ENCODE measurements around the gene VPS13C. TPM values are rescaled to one million over a fixed set of nuclear protein-coding genes. Genes with fewer than 3 reads are reported as not detected.
"Not testable (repeated sequence)": the region's sequence is repeated elsewhere in the genome, so short reads cannot be mapped to it uniquely, and the experiment has no call there.

The VPS13C gene
- total RNA-seq, 2 donors from 2014 or later = 28.7 to 47.2 TPM

DNA sequence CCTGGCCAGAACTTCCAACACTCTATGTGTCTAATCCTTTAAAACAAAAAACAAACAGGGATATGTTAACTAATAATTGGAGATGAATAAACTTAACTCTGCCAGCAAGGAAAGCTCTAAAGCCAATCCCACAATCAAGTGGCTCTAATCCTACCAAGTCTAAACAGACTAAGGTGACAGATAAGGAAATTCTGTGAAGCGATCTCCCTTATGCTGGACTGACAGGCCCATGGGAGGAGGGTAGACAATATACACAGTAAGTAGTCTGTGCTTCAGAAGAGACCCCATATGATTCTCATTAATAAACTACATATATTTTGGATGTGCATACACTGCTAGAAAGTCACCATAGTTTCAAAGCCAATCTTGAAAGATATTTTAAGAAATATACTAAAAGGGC lies 10.1 kb downstream of the VPS13C start:
- TF ChIP-seq, protein P1, sequence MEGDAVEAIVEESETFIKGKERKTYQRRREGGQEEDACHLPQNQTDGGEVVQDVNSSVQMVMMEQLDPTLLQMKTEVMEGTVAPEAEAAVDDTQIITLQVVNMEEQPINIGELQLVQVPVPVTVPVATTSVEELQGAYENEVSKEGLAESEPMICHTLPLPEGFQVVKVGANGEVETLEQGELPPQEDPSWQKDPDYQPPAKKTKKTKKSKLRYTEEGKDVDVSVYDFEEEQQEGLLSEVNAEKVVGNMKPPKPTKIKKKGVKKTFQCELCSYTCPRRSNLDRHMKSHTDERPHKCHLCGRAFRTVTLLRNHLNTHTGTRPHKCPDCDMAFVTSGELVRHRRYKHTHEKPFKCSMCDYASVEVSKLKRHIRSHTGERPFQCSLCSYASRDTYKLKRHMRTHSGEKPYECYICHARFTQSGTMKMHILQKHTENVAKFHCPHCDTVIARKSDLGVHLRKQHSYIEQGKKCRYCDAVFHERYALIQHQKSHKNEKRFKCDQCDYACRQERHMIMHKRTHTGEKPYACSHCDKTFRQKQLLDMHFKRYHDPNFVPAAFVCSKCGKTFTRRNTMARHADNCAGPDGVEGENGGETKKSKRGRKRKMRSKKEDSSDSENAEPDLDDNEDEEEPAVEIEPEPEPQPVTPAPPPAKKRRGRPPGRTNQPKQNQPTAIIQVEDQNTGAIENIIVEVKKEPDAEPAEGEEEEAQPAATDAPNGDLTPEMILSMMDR (conservative IDR thresholded peaks at IDR 0.05) = no peak
- DNase-seq = no peak
- Histone ChIP-seq H3K4me1 (ENCODE audit: control insufficient read depth, insufficient read depth, low read length) (no peaks in the 10 kb centered on the region), H3K9me3 (ENCODE audit: control insufficient read depth, low read length) (no peaks in the 10 kb centered on the region), H3K27ac (ENCODE audit: low read depth, low read length) (no peak overlapping the region), H3K27me3 (ENCODE audit: control insufficient read depth, insufficient read depth, low read length, poor library complexity, severe bottlenecking) (peaks cover 30% of the 10 kb centered on the region), H3K36me3 (ENCODE audit: control insufficient read depth, insufficient read depth, low read length) (no peaks in the 10 kb centered on the region), H3K9ac (ENCODE audit: extremely low read depth, low read length, poor library complexity, severe bottlenecking) (no peak overlapping the region), H3K4me3 (ENCODE audit: low read length) (no peak overlapping the region)
- Mint-ChIP-seq H3K4me3 (no peak overlapping the region), H3K9me3 (peaks cover 3% of the 10 kb centered on the region), H3K4me1 (peaks cover 8% of the 10 kb centered on the region), H3K27me3 (ENCODE audit: insufficient read depth) (peaks cover 5% of the 10 kb centered on the region), H3K27ac (no peak overlapping the region), H3K36me3 (ENCODE audit: low read depth) (peaks cover 2% of the 10 kb centered on the region)
- 80% methylated on average over 1 of the region's 1 CpG; no CpG with 5 or more reads in 1 of the 2 experiments for WGBS, 2 experiments (ENCODE audit: insufficient coverage in 1 of 2, insufficient read length in 1 of 2)

DNA sequence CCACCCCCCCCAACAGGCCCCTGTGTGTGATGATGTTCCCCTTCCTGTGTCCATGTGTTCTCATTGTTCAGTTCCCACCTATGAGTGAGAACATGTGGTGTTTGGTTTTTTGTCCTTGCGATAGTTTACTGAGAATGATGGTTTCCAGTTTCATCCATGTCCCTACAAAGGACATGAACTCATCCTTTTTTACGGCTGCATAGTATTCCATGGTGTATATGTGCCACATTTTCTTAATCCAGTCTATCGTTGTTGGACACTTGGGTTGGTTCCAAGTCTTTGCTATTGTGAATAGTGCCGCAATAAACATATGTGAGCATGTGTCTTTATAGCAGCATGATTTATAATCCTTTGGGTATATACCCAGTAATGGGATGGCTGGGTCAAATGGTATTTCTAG lies 12.0 kb downstream of the VPS13C start:
- H3K36me3 Mint-ChIP-seq (ENCODE audit: low read depth); H3K9me3 Mint-ChIP-seq; H3K27ac ChIP-seq (ENCODE audit: low read depth, low read length); H3K36me3 ChIP-seq (ENCODE audit: control insufficient read depth, insufficient read depth, low read length); H3K9ac ChIP-seq (ENCODE audit: extremely low read depth, low read length, poor library complexity, severe bottlenecking); H3K4me3 Mint-ChIP-seq; H3K9me3 ChIP-seq (ENCODE audit: control insufficient read depth, low read length); H3K27ac Mint-ChIP-seq; H3K27me3 Mint-ChIP-seq (ENCODE audit: insufficient read depth); H3K4me3 ChIP-seq (ENCODE audit: low read length); DNase-seq; H3K4me1 ChIP-seq (ENCODE audit: control insufficient read depth, insufficient read depth, low read length); H3K4me1 Mint-ChIP-seq: not testable (repeated sequence)
- no CpG with 5 or more reads among the region's 4 CpGs for WGBS, 2 experiments (ENCODE audit: insufficient coverage in 1 of 2, insufficient read length in 1 of 2)
- H3K27me3 ChIP-seq (ENCODE audit: control insufficient read depth, insufficient read depth, low read length, poor library complexity, severe bottlenecking) = peaks cover 19% of the 10 kb centered on the region

DNA sequence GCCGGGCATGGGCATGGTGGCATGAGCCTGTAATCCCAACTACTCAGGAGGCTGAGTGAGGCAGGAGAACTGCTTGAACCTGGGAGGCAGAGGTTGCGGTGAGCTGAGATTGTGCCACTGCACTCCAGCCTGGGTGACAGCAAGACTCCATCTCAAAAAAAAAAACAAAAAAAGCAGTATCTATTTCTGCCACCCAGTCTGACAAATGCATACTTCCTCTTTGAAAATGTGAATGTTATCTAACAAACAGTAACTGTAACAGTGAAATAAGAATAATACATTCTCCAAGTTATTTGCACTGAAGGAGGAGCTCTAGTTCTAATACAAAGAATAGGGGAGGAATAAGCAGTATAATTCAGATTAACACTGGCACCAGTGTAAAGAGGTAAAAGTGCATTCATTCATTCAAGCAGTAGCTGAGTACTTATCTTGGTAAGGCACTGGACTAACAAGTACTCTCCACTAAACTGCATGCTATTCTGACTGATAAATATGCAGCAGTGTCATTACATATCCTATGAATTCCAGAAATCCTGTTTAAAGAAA lies 12.9 kb downstream of the VPS13C start:
- DNase-seq = no peak
- Mint-ChIP-seq H3K27ac (no peak overlapping the region), H3K4me3 (no peak overlapping the region), H3K36me3 (ENCODE audit: low read depth) (peaks cover 2% of the 10 kb centered on the region), H3K27me3 (ENCODE audit: insufficient read depth) (peaks cover 5% of the 10 kb centered on the region), H3K4me1 (peaks cover 8% of the 10 kb centered on the region), H3K9me3 (peaks cover 3% of the 10 kb centered on the region)
- Histone ChIP-seq H3K27me3 (ENCODE audit: control insufficient read depth, insufficient read depth, low read length, poor library complexity, severe bottlenecking) (peaks cover 17% of the 10 kb centered on the region), H3K9ac (ENCODE audit: extremely low read depth, low read length, poor library complexity, severe bottlenecking) (no peak overlapping the region), H3K27ac (ENCODE audit: low read depth, low read length) (no peak overlapping the region), H3K4me1 (ENCODE audit: control insufficient read depth, insufficient read depth, low read length) (no peaks in the 10 kb centered on the region), H3K4me3 (ENCODE audit: low read length) (no peak overlapping the region), H3K36me3 (ENCODE audit: control insufficient read depth, insufficient read depth, low read length) (no peaks in the 10 kb centered on the region), H3K9me3 (ENCODE audit: control insufficient read depth, low read length) (no peaks in the 10 kb centered on the region)
- TF ChIP-seq, protein P1 (conservative IDR thresholded peaks at IDR 0.05) = no peak
- WGBS, 2 experiments (ENCODE audit: insufficient coverage in 1 of 2, insufficient read length in 1 of 2) = 95 to 100% methylated on average over 2 of the region's 2 CpGs
